DMS53 (cell line): ENCODE data around the gene ACAA1.
"Not testable (repeated sequence)": the region's sequence is repeated elsewhere in the genome, so short reads cannot be mapped to it uniquely, and the experiment has no call there.

ENCODE experiments used
- DNase-seq: peaks from one replicate; lab custom pipeline; 2025; lab: John Stamatoyannopoulos, UW

The ACAA1 gene

DNA sequence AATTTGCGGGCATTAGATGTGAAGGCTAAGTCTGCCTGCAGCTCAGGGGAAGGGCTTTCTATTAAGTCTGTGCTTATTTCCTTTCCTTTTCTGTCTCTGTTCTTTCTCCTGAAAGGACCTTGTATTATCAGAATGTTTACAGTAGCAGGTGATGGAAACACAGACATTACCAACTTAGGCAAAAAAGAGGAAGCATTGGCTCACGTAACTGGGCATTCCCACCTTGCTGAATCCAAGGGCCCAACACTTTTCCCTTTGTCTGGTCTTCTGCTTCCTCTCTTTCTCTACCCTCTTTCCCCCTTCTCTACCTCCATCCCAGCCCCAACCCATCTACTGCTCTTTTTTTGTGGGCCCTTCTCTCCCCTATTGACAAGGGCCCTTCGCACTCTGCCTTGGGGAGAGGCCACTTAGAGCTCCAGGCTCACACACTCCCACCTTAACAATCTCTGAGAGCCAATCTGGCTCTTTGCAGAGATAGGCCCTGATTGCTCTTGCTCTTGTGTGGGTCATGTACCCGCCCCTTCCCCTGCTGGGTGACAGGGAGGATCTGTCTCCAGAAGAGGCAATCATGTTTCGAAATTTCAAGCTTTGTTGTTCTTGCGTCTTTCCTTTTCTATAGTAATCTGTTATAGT, 35.0 kb downstream of the ACAA1 start:
- DNase-seq, result no peak

GRCh38 chr3:38100498-38100897, 36.4 kb downstream of the ACAA1 start:
- no peak for DNase-seq

- no peak for DNase-seq
Observed at GRCh38 chr3:38099518-38099917, 37.4 kb downstream of the ACAA1 start.

- no peak for DNase-seq
Observed at GRCh38 chr3:38098376-38098723, 38.6 kb downstream of the ACAA1 start.

DNA sequence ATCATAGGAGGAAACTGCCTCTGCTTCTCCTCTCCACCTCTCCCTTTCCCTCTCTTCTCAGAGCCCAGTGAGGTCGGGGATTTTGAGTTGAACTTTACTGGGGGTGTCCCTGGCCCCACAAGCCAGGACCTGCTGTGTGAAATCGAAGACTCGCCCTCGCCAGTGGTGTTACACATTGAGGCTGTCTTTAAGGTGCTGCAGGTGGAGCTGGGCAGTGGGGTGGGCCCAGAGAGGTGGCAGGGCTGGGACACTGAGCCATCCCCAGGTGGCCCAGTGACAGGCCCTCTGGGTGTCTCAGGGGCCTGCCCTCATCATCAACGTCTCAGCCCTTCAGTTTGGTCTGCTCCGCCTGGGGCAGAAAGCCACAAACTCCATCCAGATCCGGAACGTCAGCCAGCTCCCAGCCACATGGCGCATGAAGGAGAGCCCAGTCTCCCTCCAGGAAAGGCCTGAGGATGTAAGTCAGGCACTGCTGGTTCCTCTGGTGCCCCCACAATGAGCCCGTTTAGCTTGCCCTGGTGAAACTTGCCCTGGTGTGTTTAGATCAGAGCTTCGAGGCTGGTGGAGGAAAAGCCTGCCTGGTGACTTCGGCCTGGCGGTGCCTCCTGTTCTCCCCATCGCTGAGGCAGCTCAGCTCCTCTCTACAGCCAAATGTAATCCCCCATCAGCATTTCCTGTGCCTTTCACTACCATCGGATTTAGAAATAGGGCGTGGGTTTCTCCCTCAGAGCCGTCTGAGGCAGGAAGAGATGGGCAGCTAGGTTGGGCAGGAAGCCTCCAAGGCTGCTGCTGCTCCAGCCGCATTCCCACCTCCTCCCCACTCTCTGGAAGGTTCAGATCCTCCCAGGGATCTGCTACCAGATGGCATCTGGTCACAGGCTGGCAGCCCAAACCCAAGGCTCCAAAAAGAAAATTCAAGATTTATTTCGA, 39.2 kb downstream of the ACAA1 start:
- DNase-seq, result no peak

DNA sequence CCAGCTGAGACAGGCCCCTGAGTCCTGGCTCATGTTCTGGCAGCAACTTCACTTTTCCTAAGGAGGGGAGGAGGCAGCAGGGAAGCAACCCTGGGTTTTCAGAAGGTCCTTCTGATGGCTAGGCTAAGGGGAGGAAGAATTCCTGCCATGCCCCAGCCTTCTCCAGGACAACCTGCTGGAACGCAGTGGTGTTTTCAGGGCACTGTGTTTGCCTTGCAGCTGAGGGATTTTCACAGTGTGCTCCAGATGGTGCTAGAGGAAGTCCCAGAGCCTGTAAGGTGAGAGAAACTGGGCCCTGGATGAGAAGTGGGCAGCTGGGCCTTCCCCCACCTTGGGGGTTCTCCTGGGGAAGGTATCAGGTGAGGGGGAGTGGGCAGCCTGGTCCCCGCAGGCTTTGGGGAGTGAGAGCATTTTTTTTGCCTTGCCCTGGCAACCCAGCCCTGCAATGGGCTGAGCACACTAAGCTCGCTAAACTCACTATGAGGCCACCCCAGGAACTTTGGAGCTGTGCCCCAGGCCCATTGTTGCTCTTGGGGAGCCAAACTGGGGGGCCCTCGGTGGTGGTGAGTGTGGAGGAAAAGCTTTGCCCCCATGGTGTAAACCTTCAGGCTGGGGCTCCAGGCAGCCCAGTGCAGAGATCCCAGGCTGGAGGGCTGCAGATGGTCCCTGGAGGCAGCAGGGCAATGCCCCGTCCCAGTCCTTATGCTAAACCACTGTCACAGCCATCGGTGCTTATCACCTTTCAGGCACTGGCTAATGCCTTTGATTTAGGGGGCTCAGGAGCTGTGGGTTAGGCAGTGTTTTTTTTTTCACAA, 41.1 kb downstream of the ACAA1 start:
- no peak for DNase-seq

DNA sequence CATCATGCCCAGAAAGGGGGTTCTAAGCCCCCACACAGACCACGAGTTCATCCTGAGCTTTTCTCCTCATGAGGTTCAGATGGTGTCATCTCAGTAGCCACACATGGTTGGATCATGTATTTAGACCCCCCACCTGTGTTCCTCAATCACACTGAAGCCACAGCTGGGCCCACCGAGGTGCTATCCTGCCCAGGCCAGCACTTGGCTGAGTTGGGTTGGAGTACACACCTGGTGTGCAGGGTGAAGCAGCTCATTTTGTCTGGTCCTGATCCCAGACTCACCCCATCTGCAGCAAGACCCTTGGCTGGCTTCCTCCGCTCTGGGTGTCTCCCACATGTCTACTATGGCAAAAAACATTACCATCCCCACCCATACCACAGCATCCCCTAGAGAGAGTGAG, 41.9 kb downstream of the ACAA1 start:
- no peak for DNase-seq

DNA sequence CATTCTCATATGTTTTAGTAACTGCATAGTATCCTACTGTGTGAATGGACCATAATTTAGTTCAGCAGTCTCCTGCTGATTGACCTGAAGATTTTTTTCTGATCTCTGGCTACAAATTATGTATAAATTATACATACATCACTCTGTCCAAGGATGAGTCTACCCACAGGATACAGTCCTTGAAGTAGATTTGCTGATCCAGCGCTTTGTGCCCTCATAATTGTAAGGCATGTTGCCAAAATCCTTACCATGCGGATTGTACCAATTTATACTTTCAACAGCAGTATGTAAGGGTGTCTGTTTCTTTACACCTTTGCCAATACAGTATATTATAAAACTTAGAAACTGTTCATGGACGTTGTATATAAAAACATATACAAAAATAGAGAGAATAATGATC, 46.5 kb downstream of the ACAA1 start:
- DNase-seq, result no peak

DNA sequence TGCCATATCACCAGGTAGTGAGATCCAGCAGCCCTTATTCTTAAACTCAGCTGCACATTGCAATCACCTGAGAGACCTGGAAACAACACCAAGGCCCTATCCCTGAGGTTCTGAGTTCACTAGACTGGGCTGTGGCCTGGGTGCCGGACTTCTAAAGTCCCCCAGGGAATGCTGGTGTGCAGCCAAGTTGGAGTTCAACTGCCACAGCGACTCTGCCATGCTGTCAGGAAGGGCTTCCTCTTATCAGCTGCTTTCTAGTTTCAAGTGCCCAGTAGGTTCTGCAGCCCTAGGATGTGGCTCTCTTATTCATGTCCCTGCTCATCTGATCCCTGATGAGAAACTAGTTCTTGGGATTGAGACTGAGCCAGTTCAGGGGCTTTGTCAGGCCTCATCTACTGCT, 47.8 kb downstream of the ACAA1 start:
- DNase-seq, result no peak

- DNase-seq, result no peak
Observed at GRCh38 chr3:38088126-38089078, 48.5 kb downstream of the ACAA1 start.

DNA sequence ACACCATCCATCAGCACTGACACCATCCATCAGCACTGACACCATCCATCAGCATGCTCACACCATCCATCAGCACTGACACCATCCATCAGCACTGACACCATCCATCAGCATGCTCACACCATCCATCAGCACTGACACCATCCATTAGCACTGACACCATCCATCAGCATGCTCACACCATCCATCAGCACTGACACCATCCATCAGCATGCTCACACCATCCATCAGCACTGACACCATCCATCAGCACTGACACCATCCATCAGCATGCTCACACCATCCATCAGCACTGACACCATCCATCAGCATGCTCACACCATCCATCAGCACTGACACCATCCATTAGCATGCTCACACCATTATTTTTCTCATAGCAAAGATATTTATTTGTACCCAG, 49.6 kb downstream of the ACAA1 start:
- DNase-seq, result not testable (repeated sequence)

- no peak for DNase-seq
Observed at GRCh38 chr3:38086496-38086895, 50.4 kb downstream of the ACAA1 start.

DNA sequence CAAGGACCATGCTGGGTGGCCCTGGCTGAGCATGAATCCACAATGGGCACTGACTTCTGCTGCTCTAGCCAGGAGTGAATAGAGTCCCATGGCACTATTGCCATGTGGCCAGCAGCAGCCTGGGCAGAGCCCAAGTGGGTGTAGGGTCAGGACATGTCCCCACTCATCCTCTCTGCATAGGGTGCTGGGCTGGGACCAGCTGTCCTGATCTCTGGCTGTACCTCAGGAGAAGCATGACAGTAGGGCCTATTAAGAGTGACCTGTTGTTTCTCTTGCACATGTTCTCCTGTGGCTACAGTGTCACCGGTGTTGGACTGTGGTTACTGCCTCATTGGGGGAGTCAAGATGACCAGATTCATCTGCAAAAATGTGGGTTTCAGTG, 51.0 kb downstream of the ACAA1 start:
- no peak for DNase-seq

- no peak for DNase-seq
Observed at GRCh38 chr3:38085311-38085942, 51.5 kb downstream of the ACAA1 start.

DNA sequence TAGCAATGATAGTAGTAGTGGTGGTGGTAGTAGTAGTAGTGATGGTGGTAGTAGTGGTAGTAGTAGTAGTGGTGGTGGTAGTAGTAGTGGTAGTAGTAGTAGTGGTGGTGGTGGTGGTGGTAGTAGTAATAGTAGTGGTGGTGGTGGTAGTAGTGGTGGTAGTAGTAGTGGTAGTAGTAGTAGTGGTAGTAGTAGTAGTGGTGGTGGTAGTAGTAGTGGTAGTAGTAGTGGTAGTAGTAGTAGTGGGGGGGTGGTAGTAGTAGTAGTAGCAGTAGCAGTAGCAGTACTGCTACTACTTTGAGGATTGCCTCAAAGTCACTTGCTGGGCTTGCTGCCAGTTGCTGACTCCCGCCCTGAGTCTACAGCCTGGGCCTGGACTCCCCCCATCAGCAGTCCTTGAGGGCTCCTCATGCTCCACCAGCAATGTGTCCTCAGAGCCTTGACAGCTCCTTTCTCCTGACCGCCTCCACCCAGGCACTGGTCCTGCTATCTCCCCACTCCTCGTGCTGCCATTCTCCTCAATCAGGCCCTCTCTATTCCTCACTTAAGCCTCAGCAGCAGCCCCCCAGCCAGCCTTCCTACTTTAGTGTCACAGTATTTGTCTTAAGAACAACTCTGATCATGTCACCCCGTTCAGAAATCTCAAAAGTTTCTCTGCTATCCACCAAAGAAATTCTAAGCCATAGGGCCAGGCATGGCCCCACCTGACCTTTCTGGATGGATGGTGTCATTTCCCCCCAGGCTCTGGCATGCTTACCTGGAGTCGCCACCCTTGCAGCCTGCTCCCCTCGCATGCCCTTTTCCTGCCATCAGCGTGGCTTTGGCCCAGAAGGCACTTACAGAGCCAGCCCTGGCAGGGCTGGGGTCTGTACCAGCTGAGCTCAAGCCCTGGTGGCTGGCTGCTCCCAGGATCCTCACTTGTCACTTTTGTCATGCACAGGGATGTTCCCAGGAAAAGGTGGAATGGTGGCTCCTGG, 52.3 kb downstream of the ACAA1 start:
- no peak for DNase-seq

GRCh38 chr3:38083871-38084333, 53.0 kb downstream of the ACAA1 start:
- no peak for DNase-seq

GRCh38 chr3:38083254-38083653, 53.7 kb downstream of the ACAA1 start:
- DNase-seq, result not testable (repeated sequence)

DNA sequence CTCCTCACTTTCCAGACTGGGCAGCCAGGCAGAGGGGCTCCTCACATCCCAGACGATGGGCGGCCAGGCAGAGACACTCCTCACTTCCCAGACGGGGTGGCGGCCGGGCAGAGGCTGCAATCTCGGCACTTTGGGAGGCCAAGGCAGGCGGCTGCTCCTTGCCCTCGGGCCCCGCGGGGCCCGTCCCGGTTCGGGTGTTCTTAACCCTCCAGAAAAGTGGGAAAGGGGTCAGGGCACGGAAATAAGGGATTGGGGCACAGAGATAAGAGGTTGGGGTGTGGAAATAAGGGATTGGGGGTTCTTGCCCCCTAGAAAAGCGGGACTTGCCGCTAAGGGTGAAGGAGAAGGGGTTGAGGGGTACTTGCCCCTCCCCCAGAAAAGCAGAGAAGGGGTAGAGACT, 54.6 kb downstream of the ACAA1 start:
- not testable (repeated sequence) for DNase-seq

DNA sequence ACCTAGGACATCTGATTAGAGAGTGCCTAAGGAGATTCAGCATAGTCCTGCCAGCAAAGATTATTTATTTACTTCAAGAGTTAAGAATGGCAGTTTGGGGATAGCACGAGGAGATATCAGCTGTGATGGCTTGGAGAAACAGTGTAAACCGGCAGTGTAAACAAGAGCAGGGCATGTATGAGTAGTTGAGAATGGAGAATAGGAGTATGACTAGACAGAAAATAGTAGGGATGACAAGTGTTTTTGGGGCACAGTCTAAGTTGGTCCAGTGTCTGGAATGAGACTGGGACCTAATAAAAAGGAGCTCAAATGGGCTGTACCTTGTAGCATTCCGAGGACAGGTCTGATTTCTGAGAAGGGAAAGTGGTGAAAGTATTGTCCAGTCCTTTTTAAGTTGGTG, 59.9 kb downstream of the ACAA1 start:
- DNase-seq, result not testable (repeated sequence)
